Measurements from ENCODE around the gene AEBP1. TPM values are rescaled to one million over a fixed set of nuclear protein-coding genes. Genes with fewer than 3 reads are reported as not detected.

AEBP1 gene
- total RNA-seq, 1 donor from 2014 or later: 65.0 TPM

DNA sequence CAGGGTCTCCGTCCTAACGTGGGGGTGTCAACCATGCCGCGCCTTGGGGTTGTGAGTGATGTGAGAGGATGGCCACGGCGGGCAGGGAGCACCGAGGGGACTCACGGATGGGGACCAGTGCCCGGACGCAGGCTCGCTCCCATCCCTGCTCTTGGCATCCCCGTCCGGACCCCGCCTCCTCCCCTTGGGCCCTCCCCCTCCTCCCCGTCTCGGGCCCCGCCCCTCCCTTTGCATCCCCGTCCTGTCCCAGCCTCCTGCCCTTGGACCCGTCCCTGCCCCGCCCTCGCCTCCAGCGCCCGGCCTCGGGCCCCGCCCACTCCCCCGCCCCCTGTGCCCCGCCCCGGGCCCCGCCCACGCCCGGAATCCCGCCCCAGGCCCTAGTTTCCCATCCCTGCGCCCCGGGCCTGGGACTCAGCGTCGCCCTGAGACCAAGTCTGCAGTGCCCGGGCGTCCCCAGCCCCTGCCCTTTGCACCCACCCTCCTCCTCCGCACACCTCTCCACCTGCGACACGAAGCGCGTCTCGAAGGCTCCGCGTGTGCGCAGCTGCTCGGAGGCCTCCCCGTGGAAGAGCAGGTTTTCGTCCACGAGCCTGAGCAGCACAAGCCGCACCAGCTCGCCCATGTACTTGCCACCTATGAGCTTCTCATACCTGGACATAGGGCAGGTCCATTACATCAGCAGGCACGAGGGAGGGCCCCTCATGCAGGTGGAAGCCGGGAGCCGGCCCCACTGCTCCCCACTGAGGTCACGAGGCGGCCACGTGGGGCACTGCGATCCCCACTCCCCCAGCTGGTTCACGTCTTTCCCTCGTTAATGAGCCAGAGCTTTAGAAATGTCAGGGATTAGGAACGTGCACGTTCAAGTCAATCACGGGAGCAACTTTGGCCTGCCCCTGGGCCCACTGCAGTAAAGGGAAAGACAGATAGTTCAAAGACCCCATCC, 42.1 kb downstream of the AEBP1 start:
- Histone ChIP-seq H3K4me2 (ENCODE audit: low read length) (peak overlapping the region; percentile 86), H3K36me3 (ENCODE audit: insufficient read depth, low read length) (no peaks in the 10 kb centered on the region), H3K27ac (ENCODE audit: low read depth, low read length) (no peak overlapping the region), H2AFZ (ENCODE audit: low read depth, low read length) (peak overlapping the region; percentile 94), H4K20me1 (ENCODE audit: insufficient read depth, low read length) (no peaks in the 10 kb centered on the region), H3K9me3 (ENCODE audit: insufficient read depth, low read depth, low read length) (no peaks in the 10 kb centered on the region), H3K79me2 (ENCODE audit: insufficient read depth, low read length) (no peaks in the 10 kb centered on the region), H3K4me3 (ENCODE audit: insufficient read depth, low read depth, low read length) (peak overlapping the region; percentile 48), H3K27me3 (ENCODE audit: insufficient read depth, low read length) (peaks cover 5% of the 10 kb centered on the region), H3K4me1 (ENCODE audit: insufficient read depth, low read length) (peaks cover 6% of the 10 kb centered on the region), H3K9ac (ENCODE audit: low read length) (no peak overlapping the region)
- no peak overlapping the region for H3K27ac Mint-ChIP-seq (ENCODE audit: unreplicated experiment)
- peaks cover 51% of the 10 kb centered on the region for H3K27me3 Mint-ChIP-seq (ENCODE audit: low read depth, unreplicated experiment)
- H3K4me1 Mint-ChIP-seq (ENCODE audit: low read depth, unreplicated experiment): peaks cover 1% of the 10 kb centered on the region
- no peak for FAIRE-seq
- DNase-seq (ENCODE audit: low read depth): no peak
- H3K9me3 Mint-ChIP-seq (ENCODE audit: unreplicated experiment): peaks cover 2% of the 10 kb centered on the region
- H3K4me3 Mint-ChIP-seq (ENCODE audit: unreplicated experiment): peak overlapping the region; percentile 45
- no peaks in the 10 kb centered on the region for H3K36me3 Mint-ChIP-seq (ENCODE audit: low read depth, unreplicated experiment)
- TF ChIP-seq, protein P1, sequence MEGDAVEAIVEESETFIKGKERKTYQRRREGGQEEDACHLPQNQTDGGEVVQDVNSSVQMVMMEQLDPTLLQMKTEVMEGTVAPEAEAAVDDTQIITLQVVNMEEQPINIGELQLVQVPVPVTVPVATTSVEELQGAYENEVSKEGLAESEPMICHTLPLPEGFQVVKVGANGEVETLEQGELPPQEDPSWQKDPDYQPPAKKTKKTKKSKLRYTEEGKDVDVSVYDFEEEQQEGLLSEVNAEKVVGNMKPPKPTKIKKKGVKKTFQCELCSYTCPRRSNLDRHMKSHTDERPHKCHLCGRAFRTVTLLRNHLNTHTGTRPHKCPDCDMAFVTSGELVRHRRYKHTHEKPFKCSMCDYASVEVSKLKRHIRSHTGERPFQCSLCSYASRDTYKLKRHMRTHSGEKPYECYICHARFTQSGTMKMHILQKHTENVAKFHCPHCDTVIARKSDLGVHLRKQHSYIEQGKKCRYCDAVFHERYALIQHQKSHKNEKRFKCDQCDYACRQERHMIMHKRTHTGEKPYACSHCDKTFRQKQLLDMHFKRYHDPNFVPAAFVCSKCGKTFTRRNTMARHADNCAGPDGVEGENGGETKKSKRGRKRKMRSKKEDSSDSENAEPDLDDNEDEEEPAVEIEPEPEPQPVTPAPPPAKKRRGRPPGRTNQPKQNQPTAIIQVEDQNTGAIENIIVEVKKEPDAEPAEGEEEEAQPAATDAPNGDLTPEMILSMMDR (IDR thresholded peaks at IDR 0.05; ENCODE audit: insufficient read depth, low read depth, low read length): no peak
- TF ChIP-seq EZH2 (IDR thresholded peaks at IDR 0.05; ENCODE audit: insufficient read depth, low read length): no peak

DNA sequence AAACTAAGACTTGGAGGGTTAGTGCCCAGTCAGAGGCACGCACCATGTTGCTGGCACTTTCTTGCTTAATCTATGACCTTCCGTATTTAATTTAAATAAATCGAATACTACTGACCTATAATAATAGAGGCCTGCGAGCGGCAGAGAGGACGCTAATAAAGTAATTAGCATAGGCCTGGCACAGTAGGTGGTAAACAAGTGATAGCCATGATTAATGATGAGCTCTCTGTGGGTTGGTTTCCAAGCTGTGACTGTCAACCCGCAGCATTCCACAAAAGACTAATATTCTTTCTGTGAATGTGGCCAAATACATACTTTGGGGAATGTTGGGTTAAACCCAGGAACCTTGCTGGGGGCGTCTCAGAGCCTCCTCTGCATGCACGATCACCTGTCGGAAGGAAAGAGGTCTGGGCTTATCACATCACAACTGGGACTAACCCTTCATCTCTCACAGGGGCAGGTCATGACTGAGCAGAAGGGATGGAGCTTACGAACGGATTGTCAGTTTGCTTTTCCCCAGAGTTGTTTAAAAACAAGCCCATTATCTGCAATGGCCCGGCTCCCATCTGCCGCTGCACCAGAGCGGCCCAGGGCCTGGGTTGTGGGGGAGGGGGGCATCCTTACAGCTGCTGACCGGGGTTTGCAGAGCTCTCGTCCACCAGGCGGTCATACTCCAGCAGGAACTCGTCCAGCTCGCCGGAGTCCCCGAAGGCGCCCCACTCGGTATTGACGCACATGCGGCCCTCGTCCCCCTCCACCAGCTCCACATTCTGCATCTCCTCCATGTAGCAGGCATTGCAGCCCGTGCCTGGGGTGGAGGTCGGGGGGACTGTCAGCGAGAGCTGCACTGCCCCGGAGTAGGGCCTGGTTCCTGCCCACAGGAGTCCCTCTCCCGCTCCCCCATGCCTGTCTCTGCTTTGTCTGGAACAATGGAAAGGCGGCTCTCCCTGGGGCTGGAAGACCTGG, 43.2 kb downstream of the AEBP1 start:
- Histone ChIP-seq H4K20me1 (ENCODE audit: insufficient read depth, low read length) (no peaks in the 10 kb centered on the region), H3K36me3 (ENCODE audit: insufficient read depth, low read length) (no peaks in the 10 kb centered on the region), H2AFZ (ENCODE audit: low read depth, low read length) (no peak overlapping the region), H3K4me2 (ENCODE audit: low read length) (no peak overlapping the region), H3K4me1 (ENCODE audit: insufficient read depth, low read length) (peaks cover 6% of the 10 kb centered on the region), H3K79me2 (ENCODE audit: insufficient read depth, low read length) (no peaks in the 10 kb centered on the region), H3K9ac (ENCODE audit: low read length) (no peak overlapping the region), H3K27ac (ENCODE audit: low read depth, low read length) (no peak overlapping the region), H3K27me3 (ENCODE audit: insufficient read depth, low read length) (peaks cover 5% of the 10 kb centered on the region), H3K9me3 (ENCODE audit: insufficient read depth, low read depth, low read length) (no peaks in the 10 kb centered on the region), H3K4me3 (ENCODE audit: insufficient read depth, low read depth, low read length) (no peak overlapping the region)
- Mint-ChIP-seq H3K36me3 (ENCODE audit: low read depth, unreplicated experiment) (no peaks in the 10 kb centered on the region), H3K9me3 (ENCODE audit: unreplicated experiment) (peaks cover 2% of the 10 kb centered on the region), H3K4me1 (ENCODE audit: low read depth, unreplicated experiment) (no peaks in the 10 kb centered on the region), H3K4me3 (ENCODE audit: unreplicated experiment) (no peak overlapping the region), H3K27ac (ENCODE audit: unreplicated experiment) (no peak overlapping the region), H3K27me3 (ENCODE audit: low read depth, unreplicated experiment) (peaks cover 57% of the 10 kb centered on the region)
- TF ChIP-seq, protein P1 (IDR thresholded peaks at IDR 0.05; ENCODE audit: insufficient read depth, low read depth, low read length): no peak
- no peak for TF ChIP-seq EZH2 (IDR thresholded peaks at IDR 0.05; ENCODE audit: insufficient read depth, low read length)
- FAIRE-seq: no peak
- no peak for DNase-seq (ENCODE audit: low read depth)

Data from astrocyte (in vitro differentiated cells and primary cell).